Trophoblast cell (in vitro differentiated cells and primary cell): ENCODE measurements around the gene EDNRA.
A peak's percentile ranks its signal among the peaks of the same experiment; 100 is the strongest.

Experiments used
- DNase-seq, 2 donors: peaks; one replicate each; pipeline ENCODE4 v3.0.0-alpha.2; 2016
- H2AFZ ChIP-seq: 2 replicates; pipeline ENCODE4 v1.6.1; 2013; ENCODE audit warnings: low read length, moderate library complexity, mild to moderate bottlenecking; ENCODE audit not compliant: insufficient read depth, poor library complexity
- H2AK5ac ChIP-seq: 2 replicates; pipeline ENCODE4 v1.6.1; 2013; ENCODE audit warnings: mild to moderate bottlenecking, low read length
- H2BK120ac ChIP-seq: 2 replicates; pipeline ENCODE4 v1.6.1; 2013; ENCODE audit warnings: low read length, mild to moderate bottlenecking, moderate library complexity; ENCODE audit not compliant: insufficient read depth, poor library complexity
- H2BK12ac ChIP-seq: 2 replicates; pipeline ENCODE4 v1.6.1; 2013; ENCODE audit warnings: mild to moderate bottlenecking, low read length, moderate library complexity
- H2BK5ac ChIP-seq: 2 replicates; pipeline ENCODE4 v1.6.1; 2013; ENCODE audit warnings: low read length, low read depth, moderate library complexity, mild to moderate bottlenecking; ENCODE audit not compliant: poor library complexity
- H3K14ac ChIP-seq: 2 replicates; pipeline ENCODE4 v1.6.1; 2013; ENCODE audit warnings: mild to moderate bottlenecking, low read length
- H3K18ac ChIP-seq: 2 replicates; pipeline ENCODE4 v1.6.1; 2013; ENCODE audit warnings: mild to moderate bottlenecking, low read length
- H3K23ac ChIP-seq: 2 replicates; pipeline ENCODE4 v1.6.1; 2013; ENCODE audit warnings: low read length
- H3K27ac ChIP-seq: 2 replicates; pipeline ENCODE4 v1.5.1; 2013; ENCODE audit warnings: low read depth, mild to moderate bottlenecking, inconsistent platforms, low read length, moderate library complexity
- H3K27me3 ChIP-seq: 2 replicates; pipeline ENCODE4 v1.6.1; 2013; ENCODE audit warnings: inconsistent platforms, mild to moderate bottlenecking, low read length, moderate library complexity; ENCODE audit not compliant: insufficient read depth
- H3K36me3 ChIP-seq, 2 experiments: 1 replicate in 1 of 2; 2 replicates in 1 of 2; pipeline ENCODE4 v1.6.1; 2013; ENCODE audit warnings: low read length in 2 of 2, mild to moderate bottlenecking in 2 of 2, moderate library complexity in 1 of 2; ENCODE audit not compliant: insufficient read depth in 2 of 2, control insufficient read depth in 1 of 2
- H3K4ac ChIP-seq: 2 replicates; pipeline ENCODE4 v1.6.1; 2013; ENCODE audit warnings: low read depth, mild to moderate bottlenecking, low read length, moderate library complexity
- H3K4me1 ChIP-seq, 2 experiments: 1 replicate in 1 of 2; 2 replicates in 1 of 2; pipeline ENCODE4 v1.6.1; 2013; ENCODE audit warnings: low read length in 2 of 2, mild to moderate bottlenecking in 2 of 2, moderate library complexity in 1 of 2; ENCODE audit not compliant: insufficient read depth in 2 of 2, control insufficient read depth in 1 of 2
- H3K4me2 ChIP-seq: 2 replicates; pipeline ENCODE4 v1.6.1; 2013; ENCODE audit warnings: inconsistent platforms, mild to moderate bottlenecking, low read length, moderate library complexity
- H3K4me3 ChIP-seq: 2 replicates; pipeline ENCODE4 v1.5.1; 2013; ENCODE audit warnings: mild to moderate bottlenecking, low read depth, low read length, inconsistent platforms
- H3K79me1 ChIP-seq: one replicate; pipeline ENCODE4 v1.6.1; 2013; ENCODE audit warnings: low read length
- H3K79me2 ChIP-seq: 2 replicates; pipeline ENCODE4 v1.6.1; 2013; ENCODE audit warnings: low read length, mild to moderate bottlenecking; ENCODE audit not compliant: control insufficient read depth, insufficient read depth, poor library complexity
- H3K9ac ChIP-seq: 2 replicates; pipeline ENCODE4 v1.6.1; 2013; ENCODE audit warnings: mild to moderate bottlenecking, low read length
- H3K9me3 ChIP-seq: 2 replicates; pipeline ENCODE4 v1.6.1; 2013; ENCODE audit warnings: low read depth, mild to moderate bottlenecking, control low read depth, inconsistent platforms, low read length; ENCODE audit not compliant: insufficient read depth
- H4K12ac ChIP-seq: 2 replicates; pipeline ENCODE4 v1.6.1; 2013; ENCODE audit warnings: low read depth, mild to moderate bottlenecking, low read length, moderate library complexity
- H4K8ac ChIP-seq: 2 replicates; pipeline ENCODE4 v1.6.1; 2013; ENCODE audit warnings: low read depth, mild to moderate bottlenecking, low read length, moderate library complexity
- H4K91ac ChIP-seq: one replicate; pipeline ENCODE4 v1.6.1; 2013; ENCODE audit warnings: low read depth, mild to moderate bottlenecking, low read length, moderate library complexity
- WGBS: extraction: QIAGEN DNeasy Blood & Tissue Kit; methylation state at CpG from one replicate; pipeline ENCODE4 v1.1.7; 2013; ENCODE audit warnings: missing lambda C conversion rate; ENCODE audit not compliant: insufficient read length, insufficient coverage; ENCODE audit errors: extremely low coverage; 5-methylcytosine and 5-hydroxymethylcytosine counted together

EDNRA gene

DNA sequence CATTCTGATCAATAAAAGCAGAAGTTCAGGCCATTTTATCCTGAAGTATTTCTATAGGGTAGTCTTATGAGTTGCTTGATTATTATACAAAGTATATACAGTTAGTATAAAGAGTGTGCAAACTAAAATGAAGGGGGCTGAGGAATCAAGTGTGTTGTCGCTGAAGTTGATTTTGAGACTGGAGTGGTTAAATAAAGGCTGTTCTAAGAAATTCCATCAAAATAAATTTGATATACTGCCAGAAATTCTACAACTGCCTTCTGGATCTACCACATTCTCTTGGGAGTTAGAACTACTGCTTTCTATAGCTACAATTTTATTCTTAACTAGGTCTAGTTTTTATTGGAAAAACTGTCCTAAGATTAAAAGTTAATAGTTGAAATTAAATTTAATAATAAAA lies 12.4 kb downstream of the EDNRA start:
- DNase-seq = no peak
- Histone ChIP-seq H3K9me3 (peaks cover 2% of the 10 kb centered on the region), H2BK120ac (no peak overlapping the region), H3K18ac (no peak overlapping the region), H2BK5ac (no peak overlapping the region), H3K4me3 (no peak overlapping the region), H4K8ac (no peak overlapping the region), H3K23ac (no peak overlapping the region), H3K27ac (no peak overlapping the region), H4K12ac (no peak overlapping the region), H3K4me2 (no peak overlapping the region), H3K9ac (no peak overlapping the region), H3K4me1 (no peaks in the 10 kb centered on the region), H3K27me3 (no peaks in the 10 kb centered on the region), H3K36me3 (no peaks in the 10 kb centered on the region), H3K4ac (no peak overlapping the region), H2BK12ac (no peak overlapping the region), H3K79me2 (no peaks in the 10 kb centered on the region), H2AK5ac (no peak overlapping the region), H2AFZ (no peak overlapping the region), H3K14ac (no peak overlapping the region), H3K79me1 (no peaks in the 10 kb centered on the region), H4K91ac (no peak overlapping the region)
- no CpG with 5 or more reads among the region's 1 CpG for WGBS

DNA sequence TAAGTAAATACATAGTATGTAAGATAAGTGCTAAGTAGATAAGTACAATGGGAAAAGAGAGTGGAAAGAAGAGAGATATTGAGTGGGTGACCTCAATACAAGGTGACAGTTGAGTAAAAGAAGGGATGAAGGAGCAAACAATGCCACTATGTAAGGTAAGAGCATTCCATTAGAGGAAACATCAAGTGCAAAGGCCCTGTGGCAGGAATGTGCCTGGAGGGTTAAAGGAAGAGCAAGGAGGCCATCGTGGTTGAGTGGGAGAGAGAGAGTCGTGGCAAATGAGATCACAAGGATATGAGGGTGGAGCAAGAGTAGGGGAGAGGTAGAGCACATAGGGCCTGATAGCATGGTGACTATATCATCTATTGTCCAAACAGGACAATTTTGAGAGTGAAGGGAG lies 13.4 kb downstream of the EDNRA start:
- peak; percentile 15 to 44 for DNase-seq
- Histone ChIP-seq H3K9ac (no peak overlapping the region), H3K36me3 (no peaks in the 10 kb centered on the region), H4K12ac (no peak overlapping the region), H2BK120ac (no peak overlapping the region), H2BK12ac (no peak overlapping the region), H3K79me1 (no peaks in the 10 kb centered on the region), H3K4me3 (no peak overlapping the region), H3K27ac (no peak overlapping the region), H3K4me1 (no peaks in the 10 kb centered on the region), H3K79me2 (no peaks in the 10 kb centered on the region), H4K91ac (no peak overlapping the region), H4K8ac (no peak overlapping the region), H3K9me3 (peaks cover 2% of the 10 kb centered on the region), H3K14ac (no peak overlapping the region), H3K4me2 (no peak overlapping the region), H3K23ac (no peak overlapping the region), H3K27me3 (no peaks in the 10 kb centered on the region), H2AK5ac (no peak overlapping the region), H3K4ac (no peak overlapping the region), H3K18ac (no peak overlapping the region), H2AFZ (no peak overlapping the region), H2BK5ac (no peak overlapping the region)
- no CpG with 5 or more reads among the region's 2 CpGs for WGBS

DNA sequence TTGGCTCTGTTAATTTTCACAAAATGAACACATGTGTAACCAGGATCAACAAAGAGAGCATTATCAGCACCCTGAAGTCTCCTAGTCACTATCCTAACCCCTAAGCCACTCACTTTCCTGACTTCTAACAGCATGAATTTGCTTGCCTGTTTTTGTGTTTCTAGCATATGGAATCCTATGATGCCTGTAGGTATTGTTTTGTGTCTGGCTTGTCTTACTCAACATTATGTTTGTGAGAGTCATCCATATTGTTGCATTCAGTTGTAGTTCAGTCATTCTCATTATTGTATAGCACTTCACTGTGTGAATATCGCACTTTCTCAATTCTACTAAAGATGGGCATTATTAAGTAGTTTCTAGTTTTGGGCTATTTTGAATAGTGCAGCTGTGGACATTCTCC lies 15.6 kb downstream of the EDNRA start:
- Histone ChIP-seq H3K14ac (no peak overlapping the region), H3K79me1 (no peaks in the 10 kb centered on the region), H4K91ac (no peak overlapping the region), H3K36me3 (no peaks in the 10 kb centered on the region), H3K18ac (no peak overlapping the region), H4K12ac (no peak overlapping the region), H2AFZ (no peak overlapping the region), H3K4me3 (no peak overlapping the region), H2BK120ac (no peak overlapping the region), H3K79me2 (no peaks in the 10 kb centered on the region), H3K23ac (no peak overlapping the region), H2BK5ac (no peak overlapping the region), H4K8ac (no peak overlapping the region), H3K4me2 (no peak overlapping the region), H2BK12ac (no peak overlapping the region), H3K4me1 (no peaks in the 10 kb centered on the region), H3K27ac (no peak overlapping the region), H3K9me3 (peaks cover 2% of the 10 kb centered on the region), H3K4ac (no peak overlapping the region), H3K9ac (no peak overlapping the region), H2AK5ac (no peak overlapping the region), H3K27me3 (no peaks in the 10 kb centered on the region)
- no CpG with 5 or more reads among the region's 1 CpG for WGBS
- DNase-seq = no peak

DNA sequence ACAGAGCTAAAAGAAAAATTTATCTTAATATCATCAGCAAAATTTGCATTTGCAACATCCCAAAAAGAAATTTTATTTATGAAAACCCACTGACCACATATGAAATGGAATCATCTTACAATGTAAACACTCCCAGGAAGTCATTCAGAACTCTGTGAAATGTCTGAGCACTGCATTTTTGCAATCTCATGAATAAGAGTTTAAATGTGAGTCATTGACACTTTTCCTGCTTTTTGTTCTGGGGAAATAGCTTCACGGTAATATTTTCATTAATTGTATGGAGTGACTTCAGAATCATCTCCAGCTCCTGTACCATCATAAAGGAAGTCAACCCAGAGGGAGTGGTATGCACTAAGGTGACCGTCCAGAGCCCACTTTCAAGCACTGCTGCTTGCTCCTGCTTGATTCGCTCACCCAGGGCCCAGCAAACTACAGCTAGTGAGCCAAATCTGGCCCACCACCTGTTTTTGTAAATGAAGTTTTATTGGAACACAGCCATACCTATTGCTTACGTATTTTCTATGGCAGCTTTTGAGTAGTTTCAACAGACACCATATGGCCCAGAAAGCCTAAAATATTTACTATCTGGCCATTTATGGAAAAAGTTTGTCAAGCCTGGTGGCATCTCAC lies 17.2 kb downstream of the EDNRA start:
- no peak overlapping the region for H4K91ac ChIP-seq
- H2BK5ac ChIP-seq = no peak overlapping the region
- no peak overlapping the region for H4K8ac ChIP-seq
- H3K79me1 ChIP-seq = no peaks in the 10 kb centered on the region
- no peak overlapping the region for H2BK120ac ChIP-seq
- no CpG with 5 or more reads among the region's 4 CpGs for WGBS
- peak in 1 of 2 donors; percentile 15 for DNase-seq
- no peak overlapping the region for H3K4me2 ChIP-seq
- no peaks in the 10 kb centered on the region for H3K79me2 ChIP-seq
- H3K4me3 ChIP-seq = no peak overlapping the region
- H2BK12ac ChIP-seq = no peak overlapping the region
- H3K14ac ChIP-seq = no peak overlapping the region
- peaks cover 2% of the 10 kb centered on the region for H3K9me3 ChIP-seq
- no peak overlapping the region for H3K23ac ChIP-seq
- H3K27ac ChIP-seq = no peak overlapping the region
- no peak overlapping the region for H3K18ac ChIP-seq
- no peak overlapping the region for H3K4ac ChIP-seq
- H2AFZ ChIP-seq = no peak overlapping the region
- H2AK5ac ChIP-seq = no peak overlapping the region
- no peaks in the 10 kb centered on the region for H3K4me1 ChIP-seq
- no peaks in the 10 kb centered on the region for H3K36me3 ChIP-seq
- no peaks in the 10 kb centered on the region for H3K27me3 ChIP-seq
- no peak overlapping the region for H4K12ac ChIP-seq
- H3K9ac ChIP-seq = no peak overlapping the region
